K562 (cell line): ENCODE measurements around the gene FAM53A. TPM values are rescaled to one million over a fixed set of nuclear protein-coding genes. Genes with fewer than 3 reads are reported as not detected.

ENCODE experiments used
- CC2D1A ChIP-seq: fragments of 450-650 bp; IDR thresholded peaks from 2 replicates; pipeline ENCODE4 v1.6.1; 2017; ENCODE audit warnings: mild to moderate bottlenecking
- HMG20A ChIP-seq: fragments of 450-650 bp; formaldehyde crosslinking; conservative IDR thresholded peaks from 2 replicates; pipeline ENCODE4 v1.4.0; 2020; ENCODE audit warnings: mild to moderate bottlenecking, mixed read lengths
- KLF16 ChIP-seq: IDR thresholded peaks from 2 replicates; pipeline ENCODE4 v1.6.1; 2016; ENCODE audit warnings: antibody characterized with exemption
- MYNN ChIP-seq, 2 experiments: sonication (generic); formaldehyde crosslinking in 1 of 2; IDR thresholded peaks; 2 replicates each; pipeline versions ENCODE4 v1.5.0 to v1.6.1; 2016 to 2020; ENCODE audit warnings: antibody characterized with exemption in 1 of 2, missing genetic modification reagents in 1 of 2
- PHF8 ChIP-seq: fragments of 200-600 bp; sonication (generic); IDR thresholded peaks from 2 replicates; pipeline ENCODE4 v1.6.1; 2012; ENCODE audit warnings: mixed run types, mild to moderate bottlenecking, inconsistent platforms, low read length, moderate library complexity, borderline replicate concordance
- PHTF2 ChIP-seq: fragments of 250-450 bp; sonication (Bioruptor Pico); IDR thresholded peaks from 2 replicates; pipeline ENCODE4 v1.5.0; 2021; ENCODE audit warnings: mild to moderate bottlenecking
- RBBP5 ChIP-seq: fragments of 200-600 bp; sonication (generic); IDR thresholded peaks from 2 replicates; pipeline ENCODE4 v1.6.1; 2012; ENCODE audit warnings: borderline replicate concordance, mild to moderate bottlenecking, low read length, control low read depth, inconsistent platforms; ENCODE audit not compliant: insufficient read depth, poor library complexity, severe bottlenecking
- SIN3B ChIP-seq: fragments of 450-650 bp; IDR thresholded peaks from 2 replicates; pipeline ENCODE4 v1.6.1; 2017; ENCODE audit warnings: low read depth, mild to moderate bottlenecking, moderate library complexity
- SRSF3 ChIP-seq: fragments of 200-400 bp; formaldehyde crosslinking; IDR thresholded peaks from 2 replicates; pipeline ENCODE4 v1.6.1; 2016; ENCODE audit warnings: mild to moderate bottlenecking, low read length, moderate library complexity; ENCODE audit not compliant: insufficient read depth
- TBL1XR1 ChIP-seq, 2 experiments: IDR thresholded peaks; 2 replicates each; pipeline ENCODE4 v1.6.1; 2012; ENCODE audit warnings: improper control_type of control experiment in 2 of 2, low read length in 2 of 2, mild to moderate bottlenecking in 1 of 2
- TOE1 ChIP-seq, 2 experiments: fragments of 450-650 bp in 1 of 2; sonication (generic) in 1 of 2; formaldehyde crosslinking in 1 of 2; IDR thresholded peaks; 2 replicates each; pipeline versions ENCODE4 v1.7.1 to v1.8.0; 2016 to 2022; ENCODE audit warnings: borderline replicate concordance in 2 of 2, mild to moderate bottlenecking in 2 of 2, antibody characterized with exemption in 1 of 2, inconsistent platforms in 1 of 2, low read depth in 1 of 2, missing genetic modification reagents in 1 of 2, moderate library complexity in 1 of 2
- ZNF143 ChIP-seq: sonication (generic); formaldehyde crosslinking; IDR thresholded peaks from 2 replicates; pipeline ENCODE4 v1.9.0; 2022; ENCODE audit warnings: mild to moderate bottlenecking, missing genetic modification reagents
- polyA plus RNA-seq, 8 experiments: library from polyadenylated mRNA; depleted of rRNA in 4 of 8; stranded (reverse) in 5 of 8; unstranded in 3 of 8; fragments of >200 nt; fragmentation: Nextera tagmentation in 2 of 8; fragmentation: Illumina TruSeq in 1 of 8; extraction: Ambion mirVana in 2 of 8; extraction: Trizol in 1 of 8; gene quantifications; 2 replicates each; pipeline versions ENCODE4 v1.2.1 to v1.2.3, GENCODE V29; 2011 to 2014; ENCODE audit warnings: inconsistent platforms in 1 of 8, missing spikeins in 1 of 8
- total RNA-seq, 7 experiments: library from RNA; depleted of rRNA in 6 of 7; stranded (reverse); fragments of >200 nt in 6 of 7; fragmentation: Illumina TruSeq in 2 of 7; extraction: Trizol in 2 of 7; gene quantifications; 2 replicates each; pipeline versions ENCODE4 v1.2.1 to v1.2.3, GENCODE V29; 2011 to 2021; ENCODE audit warnings: low replicate concordance in 1 of 7
- TF ChIP-seq, protein P1 (sequence below): sonication (generic); formaldehyde crosslinking; IDR thresholded peaks from 2 replicates; pipeline ENCODE4 v1.8.0; 2022; ENCODE audit warnings: missing genetic modification reagents, mild to moderate bottlenecking, moderate library complexity, borderline replicate concordance
- TF ChIP-seq, protein P2 (sequence below), 2 experiments: fragments of 450-650 bp; conservative IDR thresholded peaks; 2 replicates each; pipeline ENCODE4 v1.6.1; 2017; ENCODE audit warnings: mild to moderate bottlenecking in 2 of 2, moderate library complexity in 2 of 2
- TF ChIP-seq, protein P3 (sequence below): IDR thresholded peaks from 3 replicates; pipeline ENCODE4 v1.6.1; 2011; ENCODE audit warnings: borderline replicate concordance, mild to moderate bottlenecking, moderate library complexity; ENCODE audit not compliant: insufficient read length; ENCODE audit errors: extremely low read depth
- TF ChIP-seq, protein P4 (sequence below): sonication (generic); formaldehyde crosslinking; IDR thresholded peaks from 2 replicates; pipeline ENCODE4 v1.5.0; 2020; ENCODE audit warnings: missing genetic modification reagents
- TF ChIP-seq, protein P5 (sequence below): fragments of 450-650 bp; IDR thresholded peaks from 2 replicates; pipeline ENCODE4 v1.6.1; 2017; ENCODE audit warnings: antibody characterized with exemption

The FAM53A gene
- total and polyA plus RNA-seq, 9 of the 15 experiments (the other 6 are each of a cell fraction or from before 2014, with no cell fraction given), result 0.53 to 2.7 (median 1.4) TPM; not detected in 2

DNA sequence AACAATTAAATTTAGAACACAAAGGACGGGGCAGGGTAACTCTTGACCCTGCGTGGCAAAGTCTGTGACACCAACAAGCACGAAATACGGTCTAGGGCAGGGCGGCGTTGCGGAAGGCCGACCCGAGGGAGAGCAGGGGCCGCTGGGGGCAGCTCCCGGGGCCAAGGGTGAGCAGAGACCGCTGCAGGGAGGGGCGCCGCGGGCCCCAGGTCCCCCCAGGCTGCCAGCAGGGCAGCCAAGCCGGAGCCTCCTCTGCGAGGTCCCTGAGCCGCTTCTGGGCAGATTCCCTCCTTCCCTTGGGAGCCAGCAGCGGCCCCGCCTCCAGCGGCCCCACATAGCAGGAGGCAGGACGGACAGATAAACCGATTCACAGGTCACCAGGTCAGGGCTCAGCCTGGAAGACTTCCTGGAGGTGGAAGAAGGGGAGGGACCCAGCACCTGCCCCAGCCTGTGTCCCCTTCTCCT is 90.2 kb downstream of the FAM53A start (continued):
- TF ChIP-seq, protein P1, sequence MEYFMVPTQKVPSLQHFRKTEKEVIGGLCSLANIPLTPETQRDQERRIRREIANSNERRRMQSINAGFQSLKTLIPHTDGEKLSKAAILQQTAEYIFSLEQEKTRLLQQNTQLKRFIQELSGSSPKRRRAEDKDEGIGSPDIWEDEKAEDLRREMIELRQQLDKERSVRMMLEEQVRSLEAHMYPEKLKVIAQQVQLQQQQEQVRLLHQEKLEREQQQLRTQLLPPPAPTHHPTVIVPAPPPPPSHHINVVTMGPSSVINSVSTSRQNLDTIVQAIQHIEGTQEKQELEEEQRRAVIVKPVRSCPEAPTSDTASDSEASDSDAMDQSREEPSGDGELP (CRISPR knock-in tag), result peak; percentile 21; the same call in 1 of the 2 replicates
- TF ChIP-seq, protein P2, sequence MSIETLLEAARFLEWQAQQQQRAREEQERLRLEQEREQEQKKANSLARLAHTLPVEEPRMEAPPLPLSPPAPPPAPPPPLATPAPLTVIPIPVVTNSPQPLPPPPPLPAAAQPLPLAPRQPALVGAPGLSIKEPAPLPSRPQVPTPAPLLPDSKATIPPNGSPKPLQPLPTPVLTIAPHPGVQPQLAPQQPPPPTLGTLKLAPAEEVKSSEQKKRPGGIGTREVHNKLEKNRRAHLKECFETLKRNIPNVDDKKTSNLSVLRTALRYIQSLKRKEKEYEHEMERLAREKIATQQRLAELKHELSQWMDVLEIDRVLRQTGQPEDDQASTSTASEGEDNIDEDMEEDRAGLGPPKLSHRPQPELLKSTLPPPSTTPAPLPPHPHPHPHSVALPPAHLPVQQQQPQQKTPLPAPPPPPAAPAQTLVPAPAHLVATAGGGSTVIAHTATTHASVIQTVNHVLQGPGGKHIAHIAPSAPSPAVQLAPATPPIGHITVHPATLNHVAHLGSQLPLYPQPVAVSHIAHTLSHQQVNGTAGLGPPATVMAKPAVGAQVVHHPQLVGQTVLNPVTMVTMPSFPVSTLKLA (conservative IDR thresholded peaks at IDR 0.05), result no peak
- TF ChIP-seq PHF8 (peak; percentile 9; the same call in 1 of the 2 replicates), SRSF3 (no peak), SIN3B (no peak), TBL1XR1 (IDR thresholded peaks at IDR 0.05; ENCODE audit: low read length in 2 of 2) (no peak), TOE1 (IDR thresholded peaks at IDR 0.05; ENCODE audit: borderline replicate concordance) (no peak), TOE1 (CRISPR knock-in tag; IDR thresholded peaks at IDR 0.05; ENCODE audit: borderline replicate concordance, low read depth) (no peak), PHTF2 (CRISPR knock-in tag) (no peak), RBBP5 (no peak), KLF16 (no peak), CC2D1A (peak; percentile 52), MYNN (IDR thresholded peaks at IDR 0.05) (no peak), MYNN (CRISPR knock-in tag; IDR thresholded peaks at IDR 0.05) (no peak), ZNF143 (CRISPR knock-in tag) (no peak), HMG20A (CRISPR knock-in tag) (no peak)
- TF ChIP-seq, protein P3, sequence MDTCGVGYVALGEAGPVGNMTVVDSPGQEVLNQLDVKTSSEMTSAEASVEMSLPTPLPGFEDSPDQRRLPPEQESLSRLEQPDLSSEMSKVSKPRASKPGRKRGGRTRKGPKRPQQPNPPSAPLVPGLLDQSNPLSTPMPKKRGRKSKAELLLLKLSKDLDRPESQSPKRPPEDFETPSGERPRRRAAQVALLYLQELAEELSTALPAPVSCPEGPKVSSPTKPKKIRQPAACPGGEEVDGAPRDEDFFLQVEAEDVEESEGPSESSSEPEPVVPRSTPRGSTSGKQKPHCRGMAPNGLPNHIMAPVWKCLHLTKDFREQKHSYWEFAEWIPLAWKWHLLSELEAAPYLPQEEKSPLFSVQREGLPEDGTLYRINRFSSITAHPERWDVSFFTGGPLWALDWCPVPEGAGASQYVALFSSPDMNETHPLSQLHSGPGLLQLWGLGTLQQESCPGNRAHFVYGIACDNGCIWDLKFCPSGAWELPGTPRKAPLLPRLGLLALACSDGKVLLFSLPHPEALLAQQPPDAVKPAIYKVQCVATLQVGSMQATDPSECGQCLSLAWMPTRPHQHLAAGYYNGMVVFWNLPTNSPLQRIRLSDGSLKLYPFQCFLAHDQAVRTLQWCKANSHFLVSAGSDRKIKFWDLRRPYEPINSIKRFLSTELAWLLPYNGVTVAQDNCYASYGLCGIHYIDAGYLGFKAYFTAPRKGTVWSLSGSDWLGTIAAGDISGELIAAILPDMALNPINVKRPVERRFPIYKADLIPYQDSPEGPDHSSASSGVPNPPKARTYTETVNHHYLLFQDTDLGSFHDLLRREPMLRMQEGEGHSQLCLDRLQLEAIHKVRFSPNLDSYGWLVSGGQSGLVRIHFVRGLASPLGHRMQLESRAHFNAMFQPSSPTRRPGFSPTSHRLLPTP, result peak; percentile 39
- TF ChIP-seq, protein P4, sequence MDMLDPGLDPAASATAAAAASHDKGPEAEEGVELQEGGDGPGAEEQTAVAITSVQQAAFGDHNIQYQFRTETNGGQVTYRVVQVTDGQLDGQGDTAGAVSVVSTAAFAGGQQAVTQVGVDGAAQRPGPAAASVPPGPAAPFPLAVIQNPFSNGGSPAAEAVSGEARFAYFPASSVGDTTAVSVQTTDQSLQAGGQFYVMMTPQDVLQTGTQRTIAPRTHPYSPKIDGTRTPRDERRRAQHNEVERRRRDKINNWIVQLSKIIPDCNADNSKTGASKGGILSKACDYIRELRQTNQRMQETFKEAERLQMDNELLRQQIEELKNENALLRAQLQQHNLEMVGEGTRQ (CRISPR knock-in tag), result no peak
- TF ChIP-seq, protein P5, sequence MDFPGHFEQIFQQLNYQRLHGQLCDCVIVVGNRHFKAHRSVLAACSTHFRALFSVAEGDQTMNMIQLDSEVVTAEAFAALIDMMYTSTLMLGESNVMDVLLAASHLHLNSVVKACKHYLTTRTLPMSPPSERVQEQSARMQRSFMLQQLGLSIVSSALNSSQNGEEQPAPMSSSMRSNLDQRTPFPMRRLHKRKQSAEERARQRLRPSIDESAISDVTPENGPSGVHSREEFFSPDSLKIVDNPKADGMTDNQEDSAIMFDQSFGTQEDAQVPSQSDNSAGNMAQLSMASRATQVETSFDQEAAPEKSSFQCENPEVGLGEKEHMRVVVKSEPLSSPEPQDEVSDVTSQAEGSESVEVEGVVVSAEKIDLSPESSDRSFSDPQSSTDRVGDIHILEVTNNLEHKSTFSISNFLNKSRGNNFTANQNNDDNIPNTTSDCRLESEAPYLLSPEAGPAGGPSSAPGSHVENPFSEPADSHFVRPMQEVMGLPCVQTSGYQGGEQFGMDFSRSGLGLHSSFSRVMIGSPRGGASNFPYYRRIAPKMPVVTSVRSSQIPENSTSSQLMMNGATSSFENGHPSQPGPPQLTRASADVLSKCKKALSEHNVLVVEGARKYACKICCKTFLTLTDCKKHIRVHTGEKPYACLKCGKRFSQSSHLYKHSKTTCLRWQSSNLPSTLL, result peak; percentile 94
